HG03520 (cell line): Measurements from ENCODE around the gene AIP.
"Not testable (repeated sequence)": the region's sequence is repeated elsewhere in the genome, so short reads cannot be mapped to it uniquely, and the experiment has no call there.

Source experiments
- ATAC-seq: cut with Tn5 transposase; IDR thresholded peaks from one replicate; pipeline ENCODE4 v1.9.1; 2021; ENCODE audit warnings: mild to moderate bottlenecking, moderate library complexity; ENCODE audit not compliant: unreplicated experiment

AIP gene

GRCh38 chr11:67468456-67468758, 14.4 kb upstream of the AIP start:
- no peak for ATAC-seq

- ATAC-seq: peak; percentile 67
These were observed 13.9 kb upstream of the AIP start, which contains the start of gene TMEM134 for GRCh38 chr11:67468759-67469507. TSS of gene TMEM134 (minus strand) at chr11:67469251. CDS start at chr11:67469192, 59 bp downstream.

- ATAC-seq: no peak
These were observed 13.4 kb upstream of the AIP start for GRCh38 chr11:67469508-67469811.

- ATAC-seq: no peak
These were observed 12.4 kb upstream of the AIP start for GRCh38 chr11:67470337-67471002.

- ATAC-seq: no peak
These were observed 9.9 kb upstream of the AIP start for GRCh38 chr11:67472882-67473281.

GRCh38 chr11:67476692-67477091, 6.1 kb upstream of the AIP start:
- ATAC-seq: not testable (repeated sequence)

GRCh38 chr11:67477344-67478050, 5.3 kb upstream of the AIP start:
- ATAC-seq: not testable (repeated sequence)

- ATAC-seq: no peak
These were observed 475 bp upstream of the AIP start for GRCh38 chr11:67482275-67482826.

- ATAC-seq: no peak
These were observed 1.2 kb downstream of the AIP start for GRCh38 chr11:67483831-67484665.

GRCh38 chr11:67484847-67485311, 2.1 kb downstream of the AIP start:
- ATAC-seq: no peak

- not testable (repeated sequence) for ATAC-seq
These were observed 3.1 kb downstream of the AIP start for GRCh38 chr11:67485873-67486361.

- no peak for ATAC-seq
These were observed 3.8 kb downstream of the AIP start for GRCh38 chr11:67486481-67487195.

GRCh38 chr11:67489203-67489884, 6.5 kb downstream of the AIP start:
- no peak for ATAC-seq

GRCh38 chr11:67489885-67490726, 7.3 kb downstream of the AIP start:
- ATAC-seq: no peak

GRCh38 chr11:67490727-67491065, 7.9 kb downstream of the AIP start:
- ATAC-seq: no peak

- no peak for ATAC-seq
These were observed 8.6 kb downstream of the AIP start for GRCh38 chr11:67491276-67492068.

GRCh38 chr11:67492069-67492727, 9.4 kb downstream of the AIP start:
- ATAC-seq: no peak
